DND-41 (cell line): Measurements from ENCODE around the gene SRCAP.

ENCODE experiments used
- ATAC-seq: fragments of 200-7000 bp; cut with Tn5 transposase; 3 replicates; pipeline ENCODE4 v1.9.1; 2021; ENCODE audit warnings: low read depth; ENCODE audit not compliant: insufficient read depth
- DNase-seq: peaks from one replicate; pipeline ENCODE4 v3.0.0-alpha.2; 2020
- H2AFZ ChIP-seq: 2 replicates; pipeline ENCODE4 v1.6.0; 2012; ENCODE audit warnings: low read depth, low read length
- H3K27ac ChIP-seq: 2 replicates; pipeline ENCODE4 v1.5.1; 2012; ENCODE audit warnings: low read length, inconsistent platforms
- H3K27me3 ChIP-seq: fragments of 200-600 bp; sonication (generic); 2 replicates; pipeline ENCODE4 v1.6.0; 2012; ENCODE audit warnings: low read length, mild to moderate bottlenecking, inconsistent platforms; ENCODE audit not compliant: insufficient read depth, poor library complexity
- H3K36me3 ChIP-seq: 2 replicates; pipeline ENCODE4 v1.5.1; 2012; ENCODE audit warnings: low read length, inconsistent platforms; ENCODE audit not compliant: insufficient read depth
- H3K4me1 ChIP-seq: 2 replicates; pipeline ENCODE4 v1.5.1; 2012; ENCODE audit warnings: mild to moderate bottlenecking, low read length; ENCODE audit not compliant: insufficient read depth
- H3K4me2 ChIP-seq: 2 replicates; pipeline ENCODE4 v1.6.0; 2012; ENCODE audit warnings: mild to moderate bottlenecking, moderate library complexity, low read length, inconsistent platforms; ENCODE audit not compliant: insufficient read depth
- H3K4me3 ChIP-seq, 2 experiments: fragments of 200-600 bp in 1 of 2; shearing (Covaris generic) in 1 of 2; 2 replicates each; pipeline ENCODE4 v1.5.1; 2012 to 2016; ENCODE audit warnings: inconsistent platforms in 2 of 2, low read length in 2 of 2, mild to moderate bottlenecking in 2 of 2, low read depth in 1 of 2, moderate library complexity in 1 of 2
- H3K79me2 ChIP-seq: 2 replicates; pipeline ENCODE4 v1.6.0; 2012; ENCODE audit warnings: low read length, inconsistent platforms; ENCODE audit not compliant: insufficient read depth
- H3K9ac ChIP-seq: 2 replicates; pipeline ENCODE4 v1.6.0; 2012; ENCODE audit warnings: low read depth, mild to moderate bottlenecking, inconsistent platforms, low read length, moderate library complexity
- H3K9me3 ChIP-seq: 2 replicates; pipeline ENCODE4 v1.5.1; 2012; ENCODE audit warnings: low read length, moderate library complexity, mild to moderate bottlenecking, inconsistent platforms; ENCODE audit not compliant: insufficient read depth, severe bottlenecking
- H4K20me1 ChIP-seq: 2 replicates; pipeline ENCODE4 v1.6.0; 2012; ENCODE audit warnings: low read length; ENCODE audit not compliant: insufficient read depth
- EZH2 ChIP-seq: IDR thresholded peaks from 3 replicates; pipeline ENCODE4 v1.6.1; 2012; ENCODE audit warnings: borderline replicate concordance, low read depth, mild to moderate bottlenecking, moderate library complexity, low read length, inconsistent platforms; ENCODE audit not compliant: severe bottlenecking
- TF ChIP-seq, protein P1 (sequence below): IDR thresholded peaks from 2 replicates; pipeline ENCODE4 v1.5.1; 2012; ENCODE audit warnings: borderline replicate concordance, low read length, moderate library complexity, mild to moderate bottlenecking; ENCODE audit not compliant: poor library complexity, severe bottlenecking; ENCODE audit errors: extremely low read depth

The SRCAP gene

DNA sequence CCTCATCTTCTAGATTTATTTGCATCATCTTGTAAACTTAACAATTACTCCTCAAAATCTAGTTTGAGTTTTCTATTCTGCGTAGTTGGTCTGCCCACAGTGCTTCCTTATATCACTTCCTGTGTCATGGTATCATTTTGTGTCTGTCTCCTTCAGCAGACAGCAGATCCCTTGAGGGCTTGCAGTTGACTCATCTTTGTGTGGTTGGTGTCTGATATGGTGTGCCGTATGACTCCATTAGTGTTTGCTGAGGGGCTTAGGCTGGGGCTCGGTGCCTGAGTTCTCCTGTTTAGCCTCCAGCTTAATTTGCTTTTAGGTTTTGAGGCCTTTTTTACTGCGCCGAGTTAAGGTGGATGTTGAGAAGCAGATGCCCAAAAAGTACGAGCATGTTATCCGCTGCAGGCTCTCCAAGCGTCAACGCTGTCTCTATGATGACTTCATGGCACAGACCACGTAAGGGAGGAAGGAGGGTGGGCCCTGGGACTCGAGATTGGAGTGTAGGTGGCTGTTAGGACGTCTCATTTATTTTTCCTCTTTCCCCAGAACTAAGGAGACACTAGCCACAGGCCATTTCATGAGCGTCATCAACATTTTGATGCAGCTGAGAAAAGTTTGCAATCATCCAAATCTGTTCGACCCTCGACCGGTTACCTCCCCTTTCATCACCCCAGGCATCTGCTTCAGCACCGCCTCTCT, 16.9 kb downstream of the SRCAP start:
- ATAC-seq (0 out of 3 replicates have a peak, but pooled peaks have one; percentile 44), DNase-seq (no peak)
- H3K4me2 ChIP-seq = no peak overlapping the region
- peaks cover 37% of the 10 kb centered on the region for H4K20me1 ChIP-seq
- no peak overlapping the region for H3K9ac ChIP-seq
- no peak for TF ChIP-seq EZH2
- TF ChIP-seq, protein P1, sequence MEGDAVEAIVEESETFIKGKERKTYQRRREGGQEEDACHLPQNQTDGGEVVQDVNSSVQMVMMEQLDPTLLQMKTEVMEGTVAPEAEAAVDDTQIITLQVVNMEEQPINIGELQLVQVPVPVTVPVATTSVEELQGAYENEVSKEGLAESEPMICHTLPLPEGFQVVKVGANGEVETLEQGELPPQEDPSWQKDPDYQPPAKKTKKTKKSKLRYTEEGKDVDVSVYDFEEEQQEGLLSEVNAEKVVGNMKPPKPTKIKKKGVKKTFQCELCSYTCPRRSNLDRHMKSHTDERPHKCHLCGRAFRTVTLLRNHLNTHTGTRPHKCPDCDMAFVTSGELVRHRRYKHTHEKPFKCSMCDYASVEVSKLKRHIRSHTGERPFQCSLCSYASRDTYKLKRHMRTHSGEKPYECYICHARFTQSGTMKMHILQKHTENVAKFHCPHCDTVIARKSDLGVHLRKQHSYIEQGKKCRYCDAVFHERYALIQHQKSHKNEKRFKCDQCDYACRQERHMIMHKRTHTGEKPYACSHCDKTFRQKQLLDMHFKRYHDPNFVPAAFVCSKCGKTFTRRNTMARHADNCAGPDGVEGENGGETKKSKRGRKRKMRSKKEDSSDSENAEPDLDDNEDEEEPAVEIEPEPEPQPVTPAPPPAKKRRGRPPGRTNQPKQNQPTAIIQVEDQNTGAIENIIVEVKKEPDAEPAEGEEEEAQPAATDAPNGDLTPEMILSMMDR = no peak
- no peak overlapping the region for H2AFZ ChIP-seq
- no peaks in the 10 kb centered on the region for H3K27me3 ChIP-seq
- no peak overlapping the region for H3K4me3 ChIP-seq
- H3K9me3 ChIP-seq = no peaks in the 10 kb centered on the region
- H3K79me2 ChIP-seq = peaks cover 68% of the 10 kb centered on the region
- H3K4me1 ChIP-seq = peaks cover 4% of the 10 kb centered on the region; the same call in 1 of the 2 replicates
- H3K27ac ChIP-seq = no peak overlapping the region
- H3K36me3 ChIP-seq = peaks cover 93% of the 10 kb centered on the region

DNA sequence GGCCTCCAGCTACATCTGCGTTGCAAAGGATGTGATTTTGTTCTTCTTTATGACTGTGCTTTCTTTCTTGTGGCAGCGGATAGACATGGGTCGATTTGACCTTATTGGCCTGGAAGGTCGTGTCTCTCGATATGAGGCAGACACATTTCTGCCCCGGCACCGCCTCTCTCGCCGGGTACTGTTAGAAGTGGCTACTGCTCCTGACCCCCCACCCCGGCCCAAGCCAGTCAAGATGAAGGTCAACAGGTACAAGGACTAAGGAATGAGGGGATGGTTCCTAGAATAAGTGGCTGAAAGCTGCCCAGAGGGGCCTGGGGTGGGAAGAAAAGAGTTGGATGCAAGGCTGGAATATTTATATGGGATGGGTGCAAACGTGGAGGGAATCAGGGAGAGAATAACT, 21.1 kb downstream of the SRCAP start:
- Histone ChIP-seq H3K27ac (no peak overlapping the region), H3K9me3 (no peaks in the 10 kb centered on the region), H3K4me3 (no peak overlapping the region), H3K4me1 (peaks cover 4% of the 10 kb centered on the region; the same call in 1 of the 2 replicates), H3K4me2 (no peak overlapping the region), H4K20me1 (peaks cover 62% of the 10 kb centered on the region), H2AFZ (no peak overlapping the region), H3K9ac (no peak overlapping the region), H3K79me2 (peaks cover 81% of the 10 kb centered on the region), H3K36me3 (peaks cover 96% of the 10 kb centered on the region), H3K27me3 (no peaks in the 10 kb centered on the region)
- no peak for DNase-seq
- TF ChIP-seq, protein P1 = no peak
- no peak for ATAC-seq

DNA sequence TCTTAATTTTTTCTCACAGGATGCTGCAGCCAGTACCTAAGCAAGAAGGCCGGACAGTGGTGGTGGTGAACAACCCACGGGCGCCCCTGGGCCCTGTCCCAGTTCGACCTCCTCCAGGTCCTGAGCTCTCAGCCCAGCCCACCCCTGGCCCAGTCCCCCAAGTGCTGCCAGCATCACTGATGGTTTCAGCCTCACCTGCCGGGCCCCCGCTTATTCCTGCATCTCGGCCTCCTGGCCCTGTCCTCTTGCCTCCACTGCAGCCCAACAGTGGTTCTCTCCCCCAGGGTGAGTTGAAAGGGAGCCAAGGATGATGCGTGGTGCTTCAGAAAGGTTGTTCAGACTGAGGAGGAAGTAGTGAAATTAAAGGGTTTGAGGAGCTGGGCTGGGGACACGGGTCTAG, 21.7 kb downstream of the SRCAP start:
- TF ChIP-seq, protein P1 = no peak
- no peak for TF ChIP-seq EZH2
- peaks cover 4% of the 10 kb centered on the region; the same call in 1 of the 2 replicates for H3K4me1 ChIP-seq
- ATAC-seq (no peak), DNase-seq (no peak)
- peaks cover 81% of the 10 kb centered on the region for H3K79me2 ChIP-seq
- peaks cover 66% of the 10 kb centered on the region for H4K20me1 ChIP-seq
- H3K27me3 ChIP-seq = no peaks in the 10 kb centered on the region
- no peak overlapping the region for H3K4me2 ChIP-seq
- no peak overlapping the region for H3K27ac ChIP-seq
- H3K9ac ChIP-seq = no peak overlapping the region
- no peak overlapping the region for H2AFZ ChIP-seq
- no peak overlapping the region for H3K4me3 ChIP-seq
- no peaks in the 10 kb centered on the region for H3K9me3 ChIP-seq
- H3K36me3 ChIP-seq = peaks cover 96% of the 10 kb centered on the region

DNA sequence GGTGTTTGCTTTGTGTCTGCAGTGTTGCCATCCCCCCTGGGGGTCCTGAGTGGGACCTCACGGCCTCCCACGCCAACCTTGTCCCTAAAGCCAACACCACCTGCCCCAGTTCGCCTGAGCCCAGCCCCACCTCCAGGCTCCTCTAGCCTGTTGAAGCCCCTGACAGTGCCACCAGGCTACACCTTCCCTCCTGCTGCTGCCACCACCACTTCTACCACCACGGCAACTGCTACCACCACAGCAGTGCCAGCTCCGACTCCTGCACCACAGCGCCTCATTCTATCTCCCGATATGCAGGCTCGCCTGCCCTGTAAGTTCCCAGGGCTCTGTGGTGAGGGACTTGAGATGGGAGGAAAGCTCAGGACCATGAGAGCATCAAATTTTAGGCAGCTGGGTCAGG, 22.2 kb downstream of the SRCAP start:
- DNase-seq (no peak), ATAC-seq (no peak)
- Histone ChIP-seq H3K9ac (no peak overlapping the region), H3K4me3 (no peak overlapping the region), H3K27me3 (no peaks in the 10 kb centered on the region), H3K79me2 (peaks cover 80% of the 10 kb centered on the region), H3K4me1 (no peaks in the 10 kb centered on the region), H3K9me3 (no peaks in the 10 kb centered on the region), H3K36me3 (peaks cover 96% of the 10 kb centered on the region), H3K4me2 (no peak overlapping the region), H3K27ac (no peak overlapping the region), H2AFZ (no peak overlapping the region), H4K20me1 (peaks cover 64% of the 10 kb centered on the region)
- no peak for TF ChIP-seq EZH2
- TF ChIP-seq, protein P1 = no peak
